SJSA1 (cell line): Measurements from ENCODE around the gene FXYD7. TPM values are rescaled to one million over a fixed set of nuclear protein-coding genes. Genes with fewer than 3 reads are reported as not detected.
A peak's percentile ranks its signal among the peaks of the same experiment; 100 is the strongest.

Experiments
- DNase-seq, 2 experiments: peaks; one replicate each; pipeline ENCODE4 v3.0.0-alpha.2; 2015 to 2020; ENCODE audit warnings: low spot score in 2 of 2, low read depth in 1 of 2
- H3K27ac ChIP-seq: fragments of 250-450 bp; sonication (Bioruptor Pico); 2 replicates; pipeline ENCODE4 v1.5.1; 2020; ENCODE audit warnings: mild to moderate bottlenecking, moderate library complexity
- H3K27me3 ChIP-seq: fragments of 250-450 bp; sonication (Bioruptor Pico); replicated peaks from 2 replicates; pipeline ENCODE4 v1.5.1; 2020; ENCODE audit warnings: mild to moderate bottlenecking, moderate library complexity
- H3K36me3 ChIP-seq: fragments of 250-450 bp; sonication (Bioruptor Pico); 2 replicates; pipeline ENCODE4 v1.5.1; 2020; ENCODE audit warnings: mild to moderate bottlenecking
- H3K4me1 ChIP-seq: fragments of 250-450 bp; sonication (Bioruptor Pico); replicated peaks from 2 replicates; pipeline ENCODE4 v1.6.1; 2021; ENCODE audit warnings: mild to moderate bottlenecking
- H3K4me3 ChIP-seq: fragments of 250-450 bp; sonication (Bioruptor Pico); 2 replicates; pipeline ENCODE4 v1.5.1; 2020; ENCODE audit warnings: mild to moderate bottlenecking
- H3K9me3 ChIP-seq: fragments of 250-450 bp; sonication (Bioruptor Pico); replicated peaks from 2 replicates; pipeline ENCODE4 v1.5.1; 2020; ENCODE audit warnings: mild to moderate bottlenecking
- total RNA-seq: library from RNA; depleted of rRNA; stranded (reverse); fragments of >200 nt; shearing (Covaris generic); gene quantifications from 2 replicates; pipeline ENCODE4 v1.2.3, GENCODE V29; 2014

FXYD7 gene
- total RNA-seq, 1 experiment from 2014 or later, result not detected

DNA sequence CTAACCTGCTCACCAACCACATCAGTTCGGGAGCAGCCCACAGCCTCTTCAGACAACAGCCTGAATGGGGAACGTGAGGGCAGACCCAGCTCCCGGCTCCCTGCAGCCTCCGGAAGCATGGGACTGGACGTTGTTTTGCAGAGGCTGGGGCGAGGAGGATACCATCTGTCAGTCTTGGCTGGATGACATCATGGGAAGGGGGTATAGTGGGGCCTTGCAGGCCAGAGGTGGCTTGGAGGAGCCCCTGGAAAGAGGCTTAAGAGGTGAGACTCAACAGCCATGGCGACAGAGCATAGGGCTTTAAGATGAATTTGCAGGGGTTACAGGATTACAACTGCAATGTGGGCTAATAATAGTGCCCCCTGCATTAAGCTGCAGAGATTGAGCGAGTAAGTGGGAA is 25.9 kb upstream of the FXYD7 start:
- Histone ChIP-seq H3K4me3 (no peak overlapping the region), H3K27ac (no peak overlapping the region), H3K36me3 (no peaks in the 10 kb centered on the region), H3K4me1 (no peaks in the 10 kb centered on the region), H3K9me3 (no peaks in the 10 kb centered on the region), H3K27me3 (no peaks in the 10 kb centered on the region)
- no peak for DNase-seq

DNA sequence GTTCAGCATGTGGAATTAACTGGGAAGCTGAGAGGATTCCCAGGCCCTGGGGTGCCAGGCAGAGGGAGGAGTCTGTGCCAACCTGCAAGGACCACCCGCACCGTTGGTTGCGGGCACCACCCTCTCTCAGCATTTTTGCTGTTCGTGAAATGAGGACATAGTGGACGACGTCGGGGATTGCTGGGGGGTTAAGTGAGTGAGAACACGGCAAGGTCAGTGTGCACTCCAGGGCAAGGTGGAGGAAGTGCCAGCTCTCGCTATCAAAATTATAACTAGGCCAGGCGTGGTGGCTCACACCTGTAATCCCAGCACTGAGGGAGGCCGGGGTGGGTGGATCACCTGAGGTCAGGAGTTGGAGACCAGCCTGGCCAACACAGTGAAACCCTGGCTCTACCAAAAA is 25.3 kb upstream of the FXYD7 start:
- H3K27me3 ChIP-seq, result no peaks in the 10 kb centered on the region
- H3K9me3 ChIP-seq, result no peaks in the 10 kb centered on the region
- no peak for DNase-seq
- no peak overlapping the region for H3K27ac ChIP-seq
- H3K36me3 ChIP-seq, result no peaks in the 10 kb centered on the region
- H3K4me3 ChIP-seq, result no peak overlapping the region
- no peaks in the 10 kb centered on the region for H3K4me1 ChIP-seq

DNA sequence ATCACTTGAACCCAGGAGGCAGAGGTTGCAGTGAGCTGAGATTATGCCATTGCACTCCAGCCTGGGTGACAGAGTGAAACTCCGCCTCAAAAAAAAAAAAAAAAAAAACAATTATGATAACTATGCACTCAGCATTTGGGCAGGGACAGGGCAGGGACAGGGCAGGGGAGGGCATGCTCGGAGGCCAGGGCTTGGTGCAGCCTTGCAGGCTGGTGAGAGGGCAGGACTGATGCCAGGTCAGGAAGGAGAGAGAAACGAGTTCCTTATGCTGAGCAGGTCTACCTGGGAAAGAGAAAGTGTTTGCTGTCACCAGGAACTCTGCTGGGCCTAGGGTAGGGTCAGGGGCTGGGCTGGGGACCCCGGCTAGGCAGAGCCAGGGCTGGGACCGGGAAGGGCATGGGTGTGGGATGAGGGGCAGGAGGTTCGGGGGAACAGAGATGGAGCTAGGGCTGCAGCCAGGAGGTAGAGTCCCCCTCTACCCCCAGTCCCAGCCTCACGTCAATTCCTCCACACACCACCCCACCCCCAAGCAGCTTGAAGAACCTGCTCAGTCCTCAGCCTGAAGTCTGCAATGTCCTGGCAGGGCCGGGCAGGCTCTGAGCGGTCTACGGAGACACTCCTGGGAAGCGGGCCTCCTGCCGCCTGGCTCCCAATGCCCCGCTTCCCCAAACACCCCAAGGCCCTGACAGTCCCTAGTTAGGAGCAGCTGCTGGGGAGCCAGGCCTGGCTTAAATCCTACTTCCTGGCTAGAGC is 24.6 kb upstream of the FXYD7 start:
- Histone ChIP-seq H3K27me3 (no peaks in the 10 kb centered on the region), H3K4me1 (no peaks in the 10 kb centered on the region), H3K27ac (no peak overlapping the region), H3K4me3 (no peak overlapping the region), H3K9me3 (no peaks in the 10 kb centered on the region), H3K36me3 (no peaks in the 10 kb centered on the region)
- no peak for DNase-seq

DNA sequence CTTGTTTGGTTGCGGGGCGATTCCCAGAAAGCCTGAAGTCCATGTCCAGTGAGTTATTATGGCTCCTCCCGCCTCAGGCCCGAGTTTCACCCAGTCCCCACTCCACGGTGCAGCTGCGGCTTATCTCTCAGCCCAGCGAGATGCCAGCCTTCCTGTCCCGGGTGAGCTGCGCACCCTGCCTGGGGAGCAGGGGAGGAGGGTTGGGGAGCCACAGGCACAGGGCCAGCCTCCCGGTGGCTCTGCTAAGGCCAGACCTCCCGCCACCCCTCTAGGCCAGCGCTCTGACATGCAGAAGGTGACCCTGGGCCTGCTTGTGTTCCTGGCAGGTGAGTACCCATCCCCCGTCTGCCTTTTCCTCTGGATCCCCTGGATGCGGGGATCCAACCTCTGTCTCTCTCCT is 24.0 kb upstream of the FXYD7 start:
- Histone ChIP-seq H3K36me3 (no peaks in the 10 kb centered on the region), H3K9me3 (no peaks in the 10 kb centered on the region), H3K27ac (no peak overlapping the region), H3K4me1 (peaks cover 2% of the 10 kb centered on the region), H3K27me3 (no peaks in the 10 kb centered on the region), H3K4me3 (no peak overlapping the region)
- DNase-seq, result no peak

DNA sequence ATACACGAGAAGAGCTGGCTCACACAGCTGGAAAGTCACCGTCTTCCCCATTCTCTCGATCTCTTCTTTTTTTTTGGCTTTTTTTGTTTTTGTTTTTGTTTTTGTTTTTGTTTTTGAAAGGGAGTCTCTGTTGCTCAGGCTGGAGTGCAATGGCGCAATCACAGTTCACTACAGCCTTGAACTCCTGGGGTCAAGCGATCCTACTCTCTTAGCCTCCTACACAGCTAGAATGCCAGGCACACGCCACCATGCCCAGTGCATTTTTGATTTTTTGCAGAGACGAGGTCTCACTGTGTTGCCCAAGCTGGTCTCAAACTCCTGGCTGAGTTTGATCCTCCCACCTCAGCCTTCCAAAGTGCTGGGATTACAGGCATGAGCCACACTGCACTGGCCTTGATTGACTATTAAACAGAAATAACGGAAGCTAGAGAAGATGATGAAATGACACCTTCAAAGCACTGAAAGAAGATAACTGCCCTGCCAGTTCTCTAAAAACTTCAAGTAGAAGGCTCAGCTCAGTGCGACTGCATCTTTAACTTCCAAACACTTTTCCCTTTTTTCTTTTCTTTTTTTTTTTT is 23.4 kb upstream of the FXYD7 start:
- H3K36me3 ChIP-seq, result no peaks in the 10 kb centered on the region
- no peaks in the 10 kb centered on the region for H3K27me3 ChIP-seq
- no peaks in the 10 kb centered on the region for H3K9me3 ChIP-seq
- H3K27ac ChIP-seq, result no peak overlapping the region
- H3K4me3 ChIP-seq, result no peak overlapping the region
- H3K4me1 ChIP-seq, result peaks cover 8% of the 10 kb centered on the region
- no peak for DNase-seq

DNA sequence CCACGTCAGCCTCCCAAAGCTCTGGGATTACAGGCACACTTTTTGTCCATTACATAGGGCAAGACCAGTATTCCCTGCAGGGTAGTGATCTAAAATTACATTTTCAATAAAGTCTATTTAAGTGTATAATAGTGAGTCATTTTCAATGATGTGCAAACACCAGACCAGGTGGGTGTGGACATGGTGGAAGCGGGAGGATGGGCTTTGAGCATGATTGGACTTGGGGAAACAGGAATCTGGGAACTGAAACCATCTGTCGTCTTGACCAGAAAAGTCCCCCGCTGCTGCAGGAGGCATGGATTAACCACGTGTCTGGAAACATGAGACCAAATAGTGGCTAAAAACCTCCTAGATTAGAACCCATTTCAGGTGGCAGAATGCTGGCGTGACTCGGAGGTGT is 22.6 kb upstream of the FXYD7 start:
- no peaks in the 10 kb centered on the region for H3K9me3 ChIP-seq
- H3K27ac ChIP-seq, result no peak overlapping the region
- peaks cover 12% of the 10 kb centered on the region for H3K4me1 ChIP-seq
- no peak overlapping the region for H3K4me3 ChIP-seq
- H3K27me3 ChIP-seq, result no peaks in the 10 kb centered on the region
- no peak for DNase-seq
- H3K36me3 ChIP-seq, result no peaks in the 10 kb centered on the region

DNA sequence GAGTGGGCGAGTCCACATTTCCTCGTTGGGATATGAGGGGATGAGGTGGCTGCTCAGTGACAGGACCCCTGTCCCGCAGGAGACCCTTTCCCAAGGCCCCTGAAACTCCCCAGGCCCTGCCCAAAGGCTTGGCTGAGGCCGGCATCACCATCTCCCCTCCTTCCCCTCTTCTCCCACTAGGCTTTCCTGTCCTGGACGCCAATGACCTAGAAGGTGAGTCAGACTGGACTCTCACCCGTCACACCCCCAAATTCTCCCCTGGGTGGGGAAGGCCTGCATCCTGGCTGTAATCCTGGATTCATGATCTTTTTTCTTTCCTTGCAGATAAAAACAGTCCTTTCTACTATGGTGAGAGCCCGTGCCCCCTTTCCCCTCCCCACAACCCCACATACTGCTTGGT is 22.2 kb upstream of the FXYD7 start:
- Histone ChIP-seq H3K4me3 (no peak overlapping the region), H3K4me1 (peaks cover 12% of the 10 kb centered on the region), H3K27ac (no peak overlapping the region), H3K27me3 (no peaks in the 10 kb centered on the region), H3K9me3 (no peaks in the 10 kb centered on the region), H3K36me3 (no peaks in the 10 kb centered on the region)
- DNase-seq, result no peak

DNA sequence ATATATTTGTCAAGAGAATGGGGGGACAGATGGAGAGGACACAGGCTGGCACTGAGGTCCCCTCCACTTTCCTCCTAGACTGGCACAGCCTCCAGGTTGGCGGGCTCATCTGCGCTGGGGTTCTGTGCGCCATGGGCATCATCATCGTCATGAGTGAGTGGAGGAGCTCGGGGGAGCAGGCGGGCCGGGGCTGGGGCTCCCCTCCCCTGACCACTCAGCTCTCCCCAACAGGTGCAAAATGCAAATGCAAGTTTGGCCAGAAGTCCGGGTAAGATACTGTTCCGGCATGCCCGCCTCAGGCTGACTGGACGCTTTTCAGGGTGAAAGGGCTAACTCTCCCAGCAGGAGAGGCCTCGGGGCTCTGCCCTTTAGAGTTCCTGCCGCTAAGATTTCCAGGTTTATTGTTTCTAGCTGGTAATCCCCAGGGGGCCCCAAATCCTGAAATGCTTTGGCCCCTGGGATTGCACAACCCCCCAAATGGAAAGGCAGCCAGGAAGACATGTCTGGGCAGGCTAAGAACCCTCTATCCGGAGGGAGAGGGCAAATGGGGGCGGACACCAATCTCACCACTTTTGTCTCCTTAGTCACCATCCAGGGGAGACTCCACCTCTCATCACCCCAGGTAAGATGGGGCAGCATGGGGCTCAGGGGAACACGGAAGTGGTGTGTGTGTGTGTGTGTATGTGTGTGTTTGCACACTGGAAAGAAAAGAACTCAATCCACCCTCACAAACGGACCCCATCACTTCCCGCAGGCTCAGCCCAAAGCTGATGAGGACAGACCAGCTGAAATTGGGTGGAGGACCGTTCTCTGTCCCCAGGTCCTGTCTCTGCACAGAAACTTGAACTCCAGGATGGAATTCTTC is 20.1 kb upstream of the FXYD7 start:
- H3K4me1 ChIP-seq, result peaks cover 12% of the 10 kb centered on the region
- no peak for DNase-seq

DNA sequence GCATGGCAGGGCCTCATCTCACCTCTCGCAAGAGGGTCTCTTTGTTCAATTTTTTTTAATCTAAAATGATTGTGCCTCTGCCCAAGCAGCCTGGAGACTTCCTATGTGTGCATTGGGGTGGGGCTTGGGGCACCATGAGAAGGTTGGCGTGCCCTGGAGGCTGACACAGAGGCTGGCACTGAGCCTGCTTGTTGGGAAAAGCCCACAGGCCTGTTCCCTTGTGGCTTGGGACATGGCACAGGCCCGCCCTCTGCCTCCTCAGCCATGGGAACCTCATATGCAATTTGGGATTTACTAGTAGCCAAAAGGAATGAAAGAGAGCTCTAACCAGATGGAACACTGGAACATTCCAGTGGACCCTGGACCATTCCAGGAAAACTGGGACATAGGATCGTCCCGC is 19.5 kb upstream of the FXYD7 start:
- Histone ChIP-seq H3K27ac (no peak overlapping the region), H3K4me1 (peaks cover 12% of the 10 kb centered on the region), H3K9me3 (no peaks in the 10 kb centered on the region), H3K27me3 (no peaks in the 10 kb centered on the region), H3K36me3 (no peaks in the 10 kb centered on the region), H3K4me3 (no peak overlapping the region)
- no peak for DNase-seq

More for the DNA sequence above, 20.1 kb upstream of the FXYD7 start:
- H3K36me3 ChIP-seq, result no peaks in the 10 kb centered on the region
- no peak overlapping the region for H3K4me3 ChIP-seq
- H3K27ac ChIP-seq, result no peak overlapping the region
- H3K27me3 ChIP-seq, result no peaks in the 10 kb centered on the region
- H3K9me3 ChIP-seq, result no peaks in the 10 kb centered on the region

DNA sequence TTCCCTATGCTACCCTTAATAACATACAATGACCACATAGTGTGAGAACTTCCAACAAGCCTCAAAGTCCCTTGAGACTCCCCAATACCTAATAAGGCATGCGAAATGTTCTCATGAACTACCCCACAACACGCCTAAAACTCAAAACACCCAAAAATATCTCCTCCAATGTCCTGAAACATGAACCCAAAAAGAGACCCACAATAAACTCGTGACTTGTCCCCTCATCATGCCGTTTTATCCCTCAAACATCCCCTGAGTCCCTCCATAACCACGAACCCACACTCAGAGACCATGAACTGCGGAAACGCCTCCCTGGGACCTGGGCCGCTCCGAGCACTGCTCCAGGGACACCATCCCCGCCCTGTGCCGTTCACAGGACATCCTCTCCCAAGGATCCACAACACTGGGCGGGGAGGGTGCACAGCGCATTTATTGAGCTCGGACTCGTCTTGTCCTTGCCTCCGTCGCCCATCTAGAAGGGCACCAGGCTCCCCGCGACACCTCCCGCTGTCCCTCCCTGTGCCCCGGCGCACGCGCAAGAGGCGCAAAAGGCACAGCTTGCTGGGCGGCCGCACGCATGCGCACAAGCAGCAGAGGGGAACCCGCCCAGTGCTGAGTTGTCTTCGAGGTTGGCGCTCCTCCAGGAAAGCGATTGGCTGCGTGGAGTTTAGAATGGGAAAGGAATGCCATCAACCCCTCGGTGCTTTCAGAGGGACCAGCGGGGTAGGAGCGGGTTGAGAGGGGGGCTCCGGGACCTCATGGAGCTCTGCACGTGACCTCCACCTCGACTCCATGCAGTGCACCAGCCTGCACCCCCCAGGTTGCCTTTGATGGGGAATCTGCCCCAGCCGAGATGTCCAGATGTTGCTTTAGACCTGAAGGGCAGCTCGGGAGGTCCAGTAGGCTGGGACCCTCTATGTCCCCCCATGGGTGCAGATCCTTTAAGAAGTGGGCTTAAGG is 18.7 kb upstream of the FXYD7 start:
- Histone ChIP-seq H3K36me3 (no peaks in the 10 kb centered on the region), H3K4me3 (peak overlapping the region; percentile 38), H3K9me3 (no peaks in the 10 kb centered on the region), H3K27me3 (no peaks in the 10 kb centered on the region), H3K4me1 (peaks cover 12% of the 10 kb centered on the region), H3K27ac (no peak overlapping the region)
- DNase-seq, result peak; percentile 86 to 93

DNA sequence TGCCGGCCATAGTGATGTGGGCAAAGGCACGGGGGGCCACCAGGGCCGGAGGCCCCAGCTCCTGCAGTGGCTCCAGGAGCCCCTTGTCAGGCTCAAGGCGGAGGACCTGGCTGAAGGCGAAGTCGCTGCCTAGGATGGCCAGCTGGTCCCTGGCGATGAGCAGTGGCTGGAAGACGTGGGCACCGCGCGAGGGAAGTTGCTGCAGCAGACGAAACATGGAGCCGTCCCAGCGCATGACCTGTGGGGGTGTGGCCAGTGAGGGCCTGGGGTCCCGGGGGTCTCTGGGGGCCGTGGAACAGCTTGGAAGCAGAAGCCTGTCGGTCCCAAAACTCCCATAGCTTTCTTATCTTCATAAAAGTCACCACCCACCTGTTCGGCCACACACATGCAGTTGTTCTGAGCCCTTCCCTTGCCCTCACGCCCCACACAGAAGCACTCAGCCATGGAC is 17.8 kb upstream of the FXYD7 start:
- Histone ChIP-seq H3K9me3 (no peaks in the 10 kb centered on the region), H3K4me1 (peaks cover 12% of the 10 kb centered on the region), H3K4me3 (no peak overlapping the region), H3K36me3 (no peaks in the 10 kb centered on the region), H3K27me3 (no peaks in the 10 kb centered on the region), H3K27ac (no peak overlapping the region)
- DNase-seq, result no peak

DNA sequence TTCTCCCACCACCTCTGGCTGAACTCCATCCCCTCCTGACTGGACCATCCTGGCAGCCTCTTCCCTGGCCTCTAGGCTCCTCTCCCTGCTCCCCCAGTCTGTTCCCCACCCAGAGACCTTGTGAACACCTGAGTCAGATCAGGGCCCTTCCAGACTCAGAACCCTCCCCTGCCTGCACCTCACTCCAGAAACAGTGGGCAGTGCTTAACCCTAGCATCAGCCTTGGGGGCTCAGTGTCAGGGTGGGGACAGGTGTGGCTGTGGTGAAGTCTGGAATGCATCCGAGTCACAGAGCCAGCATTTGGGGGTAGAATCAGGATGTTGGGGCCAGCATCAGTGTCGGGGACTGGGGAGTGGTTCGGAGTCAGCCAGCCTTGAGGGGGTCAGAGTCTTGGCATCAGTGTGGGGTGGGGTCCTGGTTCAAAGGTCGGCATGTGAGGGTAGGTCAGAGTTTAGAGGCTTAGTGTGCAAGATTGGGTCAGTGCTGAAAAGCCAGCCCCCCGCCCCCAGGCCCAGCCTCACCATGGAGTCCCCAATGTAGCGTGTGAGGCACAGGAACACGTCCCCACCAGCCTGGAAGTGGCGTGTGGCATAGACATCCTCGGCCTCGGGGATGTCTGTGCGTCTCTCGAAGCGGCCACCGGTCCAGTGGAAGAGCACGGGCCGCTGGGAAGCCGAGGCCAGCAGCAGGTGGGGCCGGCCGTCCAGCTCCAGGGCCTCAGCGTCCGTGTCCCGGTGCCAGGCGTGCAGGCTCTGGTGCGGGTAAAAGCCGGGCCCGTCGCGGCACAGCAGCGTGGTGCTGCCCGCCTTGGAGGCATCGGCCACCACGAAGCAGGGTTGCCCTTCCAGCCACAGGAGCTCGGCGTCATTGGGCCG is 17.1 kb upstream of the FXYD7 start:
- no peaks in the 10 kb centered on the region for H3K36me3 ChIP-seq
- H3K27me3 ChIP-seq, result no peaks in the 10 kb centered on the region
- H3K27ac ChIP-seq, result no peak overlapping the region
- no peak for DNase-seq
- no peaks in the 10 kb centered on the region for H3K9me3 ChIP-seq
- no peak overlapping the region for H3K4me3 ChIP-seq
- H3K4me1 ChIP-seq, result peaks cover 12% of the 10 kb centered on the region

DNA sequence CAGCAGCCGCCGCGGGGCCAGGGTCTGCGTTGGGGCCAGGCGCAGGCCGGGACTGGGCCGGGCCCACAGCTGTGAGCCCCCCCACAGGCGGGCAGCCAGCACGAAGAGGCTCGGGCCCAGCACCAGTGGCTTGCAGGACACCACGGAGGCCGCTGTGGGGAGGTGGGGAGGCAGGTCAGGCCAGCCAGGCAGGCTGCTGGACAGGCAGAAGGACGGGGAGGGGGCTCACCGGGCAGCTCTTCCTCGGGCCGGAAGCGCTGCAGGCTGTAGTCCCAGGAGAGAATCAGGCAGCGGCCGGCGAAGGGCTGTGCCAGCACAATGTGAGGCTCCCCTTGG is 16.5 kb upstream of the FXYD7 start:
- Histone ChIP-seq H3K27me3 (no peaks in the 10 kb centered on the region), H3K4me1 (peaks cover 12% of the 10 kb centered on the region), H3K9me3 (no peaks in the 10 kb centered on the region), H3K4me3 (no peak overlapping the region), H3K36me3 (no peaks in the 10 kb centered on the region), H3K27ac (no peak overlapping the region)
- DNase-seq, result no peak
